ENCODE results near the gene CLPTM1L.

GRCh38 chr5:1272201-1272600 lies 72.7 kb downstream of the CLPTM1L start:
- TF ChIP-seq CTCF (IDR thresholded peaks at IDR 0.05), result no peak
- no peak for TF ChIP-seq ZFX (IDR thresholded peaks at IDR 0.05; ENCODE audit: borderline replicate concordance)
